Renal cortex interstitium (tissue), 11 donors: Measurements from ENCODE around the gene MXRA8. TPM values are rescaled to one million over a fixed set of nuclear protein-coding genes. Genes with fewer than 3 reads are reported as not detected.

ENCODE experiments used
- DNase-seq, 11 donors: peaks; one replicate each; pipeline ENCODE4 v3.0.0-alpha.2; 2013; ENCODE audit warnings: low read depth in 9 of 11, low spot score in 4 of 11; ENCODE audit errors: extremely low read depth in 1 of 11
- polyA plus RNA-seq, 3 donors: library from polyadenylated mRNA; unstranded; fragments of 120-200 nt; gene quantifications; one replicate each; pipeline ENCODE4 v1.2.1, GENCODE V29; 2013; ENCODE audit not compliant: insufficient read length in 3 of 3

MXRA8 gene
- polyA plus RNA-seq, 3 donors: 145 to 202 (median 196) TPM

DNA sequence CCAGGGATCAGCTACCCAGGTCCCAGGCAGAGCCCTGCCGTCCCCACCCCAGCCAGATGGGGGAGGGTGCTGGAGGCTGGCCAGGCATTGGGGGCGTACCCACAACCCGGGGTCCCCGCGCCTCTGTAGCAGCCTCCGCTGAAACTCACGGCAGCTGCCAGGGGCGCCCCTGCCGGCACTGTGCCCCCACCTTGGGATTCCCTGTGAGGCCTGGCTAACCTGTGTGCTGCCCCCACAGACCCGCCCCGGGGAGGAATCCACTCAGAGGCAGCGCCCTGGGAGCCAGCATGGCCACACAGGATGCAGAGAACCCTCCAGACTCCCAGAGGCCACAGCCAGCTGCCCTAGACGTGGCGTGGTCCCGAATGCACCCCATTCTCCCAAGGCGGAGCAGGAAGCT lies 13.0 kb downstream of the MXRA8 start:
- no peak for DNase-seq

DNA sequence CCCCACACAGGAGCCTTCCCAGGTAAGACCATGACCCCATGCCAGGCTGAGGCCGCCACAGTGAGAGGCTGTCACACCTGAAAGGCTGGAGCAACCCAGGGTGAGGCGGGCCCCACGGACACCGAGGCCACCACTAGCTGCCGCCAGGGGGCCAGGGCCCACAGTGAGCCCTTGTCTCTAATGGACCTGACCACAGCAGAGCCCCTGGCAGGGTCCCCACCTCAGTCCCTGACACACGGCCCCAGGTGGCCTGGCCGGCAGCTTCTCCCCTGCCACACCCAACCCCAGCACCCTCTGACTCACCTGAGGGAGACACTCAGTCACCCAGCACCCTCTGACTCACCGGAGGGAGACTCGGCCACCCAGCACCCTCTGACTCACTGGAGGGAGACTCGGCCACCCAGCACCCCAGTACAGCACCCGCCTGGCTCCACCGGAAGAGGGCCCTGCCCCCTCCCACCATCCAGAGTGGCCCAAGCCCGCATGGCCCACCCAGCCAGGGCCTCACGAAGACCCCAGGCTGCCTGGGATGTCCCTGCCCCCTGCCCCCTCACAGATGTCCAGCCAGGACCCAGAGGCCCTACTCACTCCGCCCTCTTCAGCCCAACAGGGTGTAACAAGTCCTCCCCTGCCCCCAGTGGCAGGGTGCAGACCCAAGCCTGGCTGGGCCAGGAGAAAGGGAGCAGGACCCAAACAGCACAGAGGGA lies 13.5 kb downstream of the MXRA8 start:
- no peak for DNase-seq

DNA sequence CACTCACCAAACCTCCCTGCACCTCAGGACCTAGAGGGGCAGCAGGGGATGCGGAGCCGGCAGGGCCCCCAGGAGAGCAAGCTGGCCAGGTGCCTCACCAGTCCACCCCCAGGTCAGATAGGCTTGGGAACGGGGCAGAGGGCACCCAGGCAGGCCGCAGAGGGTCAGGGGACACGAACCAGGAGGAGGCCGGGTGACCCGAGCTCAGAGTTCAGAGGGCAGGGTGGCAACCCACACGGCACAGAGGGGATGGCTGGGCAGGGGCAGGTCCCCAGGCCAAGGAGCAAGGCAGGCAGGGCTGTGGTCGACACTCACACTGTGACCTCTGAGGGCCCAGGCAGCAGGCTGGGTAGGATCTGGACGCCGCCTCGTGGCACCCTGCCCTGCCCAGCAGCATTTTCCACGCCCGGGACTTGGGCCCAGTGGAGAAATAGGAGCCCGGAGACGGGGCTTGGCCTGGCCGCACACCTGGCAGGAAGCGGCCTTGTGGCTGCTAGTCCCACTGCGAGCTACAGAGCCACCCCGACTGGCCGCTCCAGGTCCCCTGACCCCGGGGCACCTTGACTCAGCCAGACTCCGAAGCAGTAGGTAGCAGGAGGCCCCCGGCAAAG lies 14.4 kb downstream of the MXRA8 start:
- DNase-seq: no peak

DNA sequence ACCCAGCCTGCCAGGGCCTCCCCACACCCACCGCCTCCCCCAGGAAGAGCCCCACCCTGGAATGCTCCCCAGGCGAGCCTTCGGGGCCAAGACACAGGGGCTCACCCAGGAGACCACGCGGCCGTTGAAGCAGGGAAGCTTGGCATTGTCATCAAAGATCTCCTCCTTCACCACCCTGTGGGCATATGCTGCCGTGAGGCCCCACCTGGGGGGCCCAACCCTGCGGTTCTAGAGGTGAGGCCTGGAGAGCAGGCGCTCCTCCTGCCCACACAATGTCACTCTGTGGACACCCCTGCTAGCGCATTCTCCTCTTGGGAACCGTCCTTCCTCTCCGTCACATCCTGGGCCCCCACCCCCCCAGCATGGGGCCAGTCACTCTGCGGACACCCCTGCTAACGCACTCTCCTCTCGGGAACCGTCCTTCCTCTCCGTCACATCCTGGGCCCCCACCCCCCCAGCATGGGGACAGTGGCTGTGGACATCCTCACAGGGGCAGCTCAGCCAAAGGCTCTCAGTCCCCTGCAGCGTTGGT lies 15.7 kb downstream of the MXRA8 start:
- no peak for DNase-seq

DNA sequence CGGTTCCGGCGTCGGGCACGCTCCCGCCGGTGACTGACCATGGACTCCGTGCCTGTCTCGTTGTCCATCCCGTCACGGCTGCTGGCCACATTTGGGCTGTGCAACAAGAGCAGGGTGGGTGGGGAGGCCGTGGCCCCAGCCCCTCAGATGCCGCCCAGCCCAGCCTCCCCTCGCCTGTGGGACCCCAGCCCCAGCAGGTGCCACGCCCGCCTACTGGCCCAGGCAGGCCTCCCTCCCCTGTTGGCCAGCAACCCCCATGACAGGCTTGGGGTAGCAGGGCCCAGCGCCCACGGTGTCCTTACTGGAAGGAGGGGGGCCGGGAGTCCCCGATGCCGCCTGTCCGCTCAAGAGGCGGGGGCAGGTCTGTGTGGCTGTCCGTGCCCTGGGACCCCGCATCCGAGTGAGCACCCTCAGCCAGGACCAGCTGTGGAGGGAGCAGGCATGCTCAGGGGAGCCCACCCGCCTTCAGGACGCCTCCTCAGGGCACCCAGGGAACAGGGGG lies 16.2 kb downstream of the MXRA8 start:
- no peak for DNase-seq

DNA sequence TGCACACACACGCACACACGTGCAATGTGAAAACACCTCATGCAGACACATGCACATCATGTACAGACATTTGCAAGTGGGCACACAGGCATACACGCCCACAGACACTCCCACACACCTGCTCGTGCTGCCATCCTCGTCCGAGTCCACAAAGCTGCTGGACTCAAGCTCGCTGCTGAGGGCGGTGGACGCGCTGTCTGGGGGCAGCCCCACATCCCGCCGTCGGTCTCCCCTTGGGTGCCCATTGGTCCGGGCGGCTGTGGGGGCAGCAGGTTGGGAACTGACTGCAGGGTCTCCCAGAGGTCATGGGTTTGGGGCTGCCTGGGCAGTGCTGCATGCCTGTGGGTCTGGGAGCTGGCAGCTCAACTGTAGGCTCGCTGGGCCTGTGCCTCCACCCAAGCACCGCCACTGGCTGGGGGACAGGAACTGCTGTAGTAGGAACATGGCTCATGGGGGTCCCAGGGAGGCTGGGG lies 16.8 kb downstream of the MXRA8 start:
- no peak for DNase-seq

DNA sequence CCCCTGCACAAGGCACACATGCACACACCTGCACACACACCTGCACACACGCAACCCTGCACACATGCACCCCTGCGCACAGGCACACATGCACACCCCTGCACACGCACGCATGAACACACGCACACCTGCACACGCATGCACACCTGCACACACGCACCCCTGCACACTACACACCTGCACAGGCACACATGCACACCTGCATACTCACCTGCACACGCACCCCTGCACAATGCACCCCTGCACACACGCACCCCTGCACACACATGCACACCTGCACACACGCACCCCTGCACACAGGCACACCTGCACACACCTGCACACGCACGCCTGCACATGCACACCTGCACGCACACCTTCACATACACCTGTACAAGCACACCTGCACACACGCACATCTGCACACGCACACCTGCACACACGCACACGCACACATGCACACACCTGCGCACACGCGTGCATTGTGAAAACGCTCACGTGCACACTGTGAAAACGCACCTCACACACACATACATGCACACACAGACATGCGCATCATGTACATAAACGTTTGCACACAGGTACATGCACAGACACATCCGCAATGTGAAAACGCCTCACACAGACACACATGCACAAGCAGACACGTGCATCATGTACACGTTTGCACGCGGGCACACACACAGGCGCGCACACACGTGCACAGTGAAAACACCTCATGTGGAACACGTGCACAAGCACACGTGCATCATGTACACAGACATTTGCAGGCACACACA lies 17.4 kb downstream of the MXRA8 start:
- DNase-seq: no peak

DNA sequence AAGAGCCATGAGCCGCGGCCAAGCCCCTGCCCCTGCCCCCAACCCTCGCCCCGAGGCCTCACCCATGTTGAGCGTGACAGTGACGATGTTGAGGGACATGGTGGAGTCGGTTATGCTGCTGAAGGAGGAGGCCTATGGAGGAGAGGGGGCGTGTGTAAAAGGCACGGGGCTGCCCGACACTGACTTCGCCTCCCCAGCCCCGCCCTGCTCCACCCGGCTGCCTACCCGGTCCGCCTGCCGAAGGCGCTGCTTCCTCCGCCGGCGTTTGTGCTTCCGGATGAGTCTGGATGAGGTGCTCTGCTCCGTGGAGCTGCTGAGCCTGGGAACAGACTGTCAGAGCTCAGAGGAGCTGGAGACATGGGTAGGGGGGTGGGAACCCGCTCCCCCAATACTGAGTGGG lies 18.2 kb downstream of the MXRA8 start:
- DNase-seq: no peak

DNA sequence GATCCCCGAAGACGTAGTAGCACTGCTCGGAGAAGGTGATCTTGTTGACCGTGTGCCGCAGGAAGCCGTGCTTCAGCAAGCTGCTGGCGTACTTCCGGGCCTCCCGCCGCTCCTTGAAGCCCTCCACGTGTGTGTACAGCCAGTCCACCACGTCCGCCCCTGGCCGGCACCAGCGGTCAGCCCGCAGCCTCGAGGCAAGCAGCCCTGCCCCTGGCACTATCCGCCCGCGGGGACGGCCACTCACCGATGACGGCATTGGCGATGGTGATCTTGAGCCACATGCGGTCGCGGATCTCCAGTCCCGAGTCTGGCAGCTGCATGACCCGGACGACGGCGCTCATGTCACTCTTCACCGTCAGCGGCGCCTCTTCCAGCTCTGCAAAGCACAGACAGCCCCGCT lies 20.1 kb downstream of the MXRA8 start:
- no peak for DNase-seq

DNA sequence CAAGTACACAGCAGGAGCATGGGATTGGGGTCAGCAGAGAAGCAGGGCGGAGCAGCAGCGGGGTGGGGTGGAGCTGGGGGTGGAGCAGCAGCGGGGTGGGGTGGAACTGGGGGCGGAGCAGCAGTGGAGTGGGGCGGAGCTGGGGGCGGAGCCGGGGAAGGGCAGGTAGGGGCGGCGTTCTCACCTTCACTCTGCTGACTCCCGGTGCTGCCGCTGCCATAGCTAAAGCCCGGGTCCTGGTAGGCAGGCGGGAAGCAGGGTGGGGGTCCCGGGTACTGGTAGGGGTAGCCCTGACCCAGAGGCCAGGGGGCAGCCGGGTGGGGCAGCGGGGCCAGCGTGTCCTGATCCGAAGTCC lies 20.6 kb downstream of the MXRA8 start:
- DNase-seq: no peak

DNA sequence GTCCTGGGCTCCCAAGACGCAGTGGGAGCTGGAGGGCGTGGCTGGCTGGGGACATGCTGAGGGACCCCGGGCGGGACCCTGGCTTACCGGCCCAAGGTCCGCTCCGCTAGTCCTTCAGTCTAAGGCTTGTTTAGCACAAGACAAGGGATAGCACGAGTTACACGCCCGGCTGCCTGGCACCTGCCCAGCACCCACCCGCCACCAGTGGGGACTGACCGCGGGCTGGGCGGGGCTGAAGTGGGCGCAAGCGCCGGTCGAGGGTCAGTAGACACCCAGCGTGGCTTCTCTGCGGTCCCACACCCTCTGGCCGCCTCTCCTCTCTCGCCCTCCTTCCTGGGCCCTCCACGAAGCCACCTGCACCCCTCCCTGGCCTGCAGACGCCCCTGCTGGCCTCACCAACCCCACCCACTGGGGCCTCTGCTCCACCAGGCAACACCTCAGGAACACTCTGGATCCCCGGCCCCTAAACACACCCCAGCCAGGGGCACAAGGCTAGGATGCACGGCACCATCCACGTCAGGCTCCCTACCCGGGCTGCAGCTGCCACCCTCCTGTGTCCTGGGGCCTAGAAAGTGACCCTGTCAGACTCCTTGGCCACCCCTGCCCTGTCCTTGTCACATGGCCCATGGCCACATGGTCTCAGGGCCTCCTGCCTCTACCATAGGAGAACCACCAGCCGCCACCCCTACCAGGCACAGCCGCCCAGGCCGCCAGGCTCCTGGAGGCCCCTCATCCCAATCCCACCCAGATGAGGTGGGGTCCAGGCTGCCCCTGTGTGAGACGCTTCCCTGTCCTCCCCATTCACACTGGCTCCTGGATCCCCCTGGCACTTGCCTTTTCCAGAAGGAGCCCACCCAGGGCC lies 21.2 kb downstream of the MXRA8 start:
- DNase-seq: no peak

DNA sequence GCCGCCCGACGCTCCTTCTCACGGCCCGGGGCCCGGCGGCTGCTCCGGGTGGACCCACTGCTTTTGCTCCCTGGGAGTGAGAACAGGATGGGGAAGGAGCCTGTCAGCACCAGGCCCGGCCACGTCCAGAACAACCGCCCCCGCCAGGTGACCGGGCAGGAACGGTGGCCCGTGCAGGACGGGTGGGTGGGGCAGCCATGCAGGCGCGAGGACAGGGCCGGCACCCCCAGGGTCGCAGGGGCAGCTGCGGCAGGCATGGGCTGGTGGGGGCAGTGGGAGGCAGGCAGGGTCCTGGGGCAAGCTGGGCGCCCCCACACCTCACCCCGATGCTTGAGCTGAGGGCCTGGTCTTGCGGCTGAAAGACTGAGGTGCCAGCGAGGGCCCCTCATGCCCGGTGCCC lies 21.9 kb downstream of the MXRA8 start:
- no peak for DNase-seq

DNA sequence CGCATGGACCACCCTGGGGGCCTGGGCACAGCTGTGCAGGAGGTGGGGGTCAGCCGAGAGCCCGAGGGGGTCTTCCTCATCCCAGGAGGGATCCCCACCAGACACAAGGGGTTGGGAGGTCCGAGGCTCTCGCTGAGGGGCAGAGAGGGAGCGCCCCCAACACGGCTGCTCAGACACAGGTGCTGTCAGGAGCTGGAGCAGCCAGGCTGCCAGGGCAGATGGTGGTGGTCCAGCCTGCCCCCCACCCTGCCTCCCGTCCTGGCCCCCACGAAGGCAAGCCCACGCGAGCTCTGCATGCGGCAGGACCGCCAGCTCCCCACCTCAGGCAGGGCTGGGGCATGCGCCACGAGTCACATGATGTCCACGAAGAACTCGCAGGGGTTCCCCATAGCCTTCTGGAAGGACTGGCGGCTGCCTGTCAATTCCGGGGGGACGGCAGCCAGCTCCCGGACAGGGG lies 22.5 kb downstream of the MXRA8 start:
- no peak for DNase-seq

DNA sequence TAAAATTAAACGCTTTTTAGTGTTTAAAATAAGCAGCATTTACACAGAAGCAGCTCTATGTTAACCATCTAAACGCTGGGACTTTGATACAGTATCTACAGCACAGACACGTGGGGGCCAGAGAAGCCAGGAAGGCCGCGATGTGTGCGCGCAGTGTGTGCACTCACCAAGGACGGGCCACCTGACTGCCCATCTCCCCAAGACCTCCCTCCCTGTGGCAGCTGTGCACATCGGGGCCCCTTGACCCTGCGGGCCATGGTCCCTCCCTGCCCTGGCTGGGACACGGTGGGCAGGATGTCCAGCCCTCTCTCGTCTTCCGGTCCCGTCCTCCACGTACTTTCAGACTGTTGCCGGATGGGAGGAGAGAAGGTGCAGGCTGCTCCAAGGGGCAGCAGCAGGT lies 23.1 kb downstream of the MXRA8 start:
- no peak for DNase-seq

DNA sequence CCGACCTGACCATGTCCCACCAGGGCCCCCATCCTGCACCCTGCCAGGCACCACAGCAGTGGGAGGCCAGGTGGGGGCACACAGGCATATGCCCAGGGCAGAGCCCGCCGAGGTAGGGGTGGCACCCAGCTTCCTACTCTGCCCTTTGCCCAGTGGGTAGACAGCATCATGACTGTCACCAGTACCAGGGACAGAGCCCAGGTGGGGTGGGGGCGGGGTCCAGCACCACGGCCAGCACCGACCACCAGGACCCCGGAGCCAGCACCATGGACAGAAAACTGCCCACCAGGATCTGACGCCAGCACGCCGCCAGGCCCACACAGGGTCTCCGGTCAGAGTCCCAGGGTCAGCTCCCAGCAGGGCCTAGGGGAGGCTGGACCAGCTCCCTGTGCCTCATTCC lies 23.5 kb downstream of the MXRA8 start:
- peak in 2 of 11 donors; percentile 34 to 49 for DNase-seq

DNA sequence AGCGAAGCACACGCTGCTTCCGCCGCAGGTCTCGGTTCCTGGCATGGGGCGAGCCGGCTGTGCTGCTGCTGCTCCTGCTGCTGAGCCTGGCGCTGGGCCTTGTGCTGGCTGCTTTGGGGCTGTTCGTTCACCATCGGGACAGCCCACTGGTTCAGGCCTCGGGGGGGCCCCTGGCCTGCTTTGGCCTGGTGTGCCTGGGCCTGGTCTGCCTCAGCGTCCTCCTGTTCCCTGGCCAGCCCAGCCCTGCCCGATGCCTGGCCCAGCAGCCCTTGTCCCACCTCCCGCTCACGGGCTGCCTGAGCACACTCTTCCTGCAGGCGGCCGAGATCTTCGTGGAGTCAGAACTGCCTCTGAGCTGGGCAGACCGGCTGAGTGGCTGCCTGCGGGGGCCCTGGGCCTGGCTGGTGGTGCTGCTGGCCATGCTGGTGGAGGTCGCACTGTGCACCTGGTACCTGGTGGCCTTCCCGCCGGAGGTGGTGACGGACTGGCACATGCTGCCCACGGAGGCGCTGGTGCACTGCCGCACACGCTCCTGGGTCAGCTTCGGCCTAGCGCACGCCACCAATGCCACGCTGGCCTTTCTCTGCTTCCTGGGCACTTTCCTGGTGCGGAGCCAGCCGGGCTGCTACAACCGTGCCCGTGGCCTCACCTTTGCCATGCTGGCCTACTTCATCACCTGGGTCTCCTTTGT lies 24.7 kb downstream of the MXRA8 start:
- no peak for DNase-seq

DNA sequence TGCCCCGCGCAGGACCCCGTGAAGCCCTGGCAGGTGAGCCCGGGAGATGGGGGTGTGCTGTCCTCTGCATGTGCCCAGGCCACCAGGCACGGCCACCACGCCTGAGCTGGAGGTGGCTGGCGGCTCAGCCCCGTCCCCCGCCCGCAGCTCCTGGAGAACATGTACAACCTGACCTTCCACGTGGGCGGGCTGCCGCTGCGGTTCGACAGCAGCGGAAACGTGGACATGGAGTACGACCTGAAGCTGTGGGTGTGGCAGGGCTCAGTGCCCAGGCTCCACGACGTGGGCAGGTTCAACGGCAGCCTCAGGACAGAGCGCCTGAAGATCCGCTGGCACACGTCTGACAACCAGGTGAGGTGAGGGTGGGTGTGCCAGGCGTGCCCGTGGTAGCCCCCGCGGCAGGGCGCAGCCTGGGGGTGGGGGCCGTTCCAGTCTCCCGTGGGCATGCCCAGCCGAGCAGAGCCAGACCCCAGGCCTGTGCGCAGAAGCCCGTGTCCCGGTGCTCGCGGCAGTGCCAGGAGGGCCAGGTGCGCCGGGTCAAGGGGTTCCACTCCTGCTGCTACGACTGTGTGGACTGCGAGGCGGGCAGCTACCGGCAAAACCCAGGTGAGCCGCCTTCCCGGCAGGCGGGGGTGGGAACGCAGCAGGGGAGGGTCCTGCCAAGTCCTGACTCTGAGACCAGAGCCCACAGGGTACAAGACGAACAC lies 25.4 kb downstream of the MXRA8 start:
- no peak for DNase-seq
